ENCODE results near the gene MED8.
"Not testable (repeated sequence)": the region's sequence is repeated elsewhere in the genome, so short reads cannot be mapped to it uniquely, and the experiment has no call there.

Gene MED8

GRCh38 chr1:43382027-43382779, 7.4 kb downstream of the MED8 start:
- no peak for DNase-seq

- DNase-seq: no peak
These were observed 8.0 kb downstream of the MED8 start for GRCh38 chr1:43381612-43382011.

GRCh38 chr1:43379476-43379875, 10.1 kb downstream of the MED8 start:
- no peak for DNase-seq

- DNase-seq: no peak
These were observed 11.8 kb downstream of the MED8 start for GRCh38 chr1:43377831-43378230.

GRCh38 chr1:43376723-43377235, 12.8 kb downstream of the MED8 start:
- DNase-seq: no peak

GRCh38 chr1:43373066-43373940, 16.3 kb downstream of the MED8 start:
- DNase-seq: no peak

- DNase-seq: no peak
These were observed 17.4 kb downstream of the MED8 start for GRCh38 chr1:43372172-43372571.

GRCh38 chr1:43370564-43370963, 19.0 kb downstream of the MED8 start:
- DNase-seq: no peak

GRCh38 chr1:43369779-43370178, 19.8 kb downstream of the MED8 start:
- not testable (repeated sequence) for DNase-seq

- no peak for DNase-seq
These were observed 21.0 kb downstream of the MED8 start for GRCh38 chr1:43368646-43369020.

- peak; percentile 86 for DNase-seq
These were observed 21.5 kb downstream of the MED8 start, which contains the start of gene ELOVL1 for GRCh38 chr1:43367904-43368645. Gene ELOVL1, minus strand, starts transcription at chr1:43368011. Its CDS starts 2,402 bp downstream, at chr1:43365609.

- DNase-seq: peak; percentile 39
These were observed 22.3 kb downstream of the MED8 start for GRCh38 chr1:43367026-43367903.

GRCh38 chr1:43366601-43367025, 23.0 kb downstream of the MED8 start:
- DNase-seq: no peak

- no peak for DNase-seq
These were observed 23.4 kb downstream of the MED8 start for GRCh38 chr1:43366179-43366578.

- DNase-seq: no peak
These were observed 23.9 kb downstream of the MED8 start for GRCh38 chr1:43365678-43366077.

GRCh38 chr1:43363935-43364525, 25.6 kb downstream of the MED8 start:
- DNase-seq: no peak

- no peak for DNase-seq
These were observed 26.2 kb downstream of the MED8 start for GRCh38 chr1:43363283-43363934.

GRCh38 chr1:43360616-43361015, 29.0 kb downstream of the MED8 start:
- no peak for DNase-seq

GRCh38 chr1:43359696-43360095, 29.9 kb downstream of the MED8 start:
- DNase-seq: no peak

- peak; percentile 99 for DNase-seq
These were observed 30.6 kb downstream of the MED8 start, which contains the start of gene CDC20 for GRCh38 chr1:43358746-43359693. Gene CDC20, plus strand, starts transcription at chr1:43358981. Its CDS starts 235 bp downstream, at chr1:43359216.
